ENCODE data around the gene TSPAN32. TPM values are rescaled to one million over a fixed set of nuclear protein-coding genes. Genes with fewer than 3 reads are reported as not detected.

The TSPAN32 gene
- total RNA-seq, 1 donor: 1.4 TPM

DNA sequence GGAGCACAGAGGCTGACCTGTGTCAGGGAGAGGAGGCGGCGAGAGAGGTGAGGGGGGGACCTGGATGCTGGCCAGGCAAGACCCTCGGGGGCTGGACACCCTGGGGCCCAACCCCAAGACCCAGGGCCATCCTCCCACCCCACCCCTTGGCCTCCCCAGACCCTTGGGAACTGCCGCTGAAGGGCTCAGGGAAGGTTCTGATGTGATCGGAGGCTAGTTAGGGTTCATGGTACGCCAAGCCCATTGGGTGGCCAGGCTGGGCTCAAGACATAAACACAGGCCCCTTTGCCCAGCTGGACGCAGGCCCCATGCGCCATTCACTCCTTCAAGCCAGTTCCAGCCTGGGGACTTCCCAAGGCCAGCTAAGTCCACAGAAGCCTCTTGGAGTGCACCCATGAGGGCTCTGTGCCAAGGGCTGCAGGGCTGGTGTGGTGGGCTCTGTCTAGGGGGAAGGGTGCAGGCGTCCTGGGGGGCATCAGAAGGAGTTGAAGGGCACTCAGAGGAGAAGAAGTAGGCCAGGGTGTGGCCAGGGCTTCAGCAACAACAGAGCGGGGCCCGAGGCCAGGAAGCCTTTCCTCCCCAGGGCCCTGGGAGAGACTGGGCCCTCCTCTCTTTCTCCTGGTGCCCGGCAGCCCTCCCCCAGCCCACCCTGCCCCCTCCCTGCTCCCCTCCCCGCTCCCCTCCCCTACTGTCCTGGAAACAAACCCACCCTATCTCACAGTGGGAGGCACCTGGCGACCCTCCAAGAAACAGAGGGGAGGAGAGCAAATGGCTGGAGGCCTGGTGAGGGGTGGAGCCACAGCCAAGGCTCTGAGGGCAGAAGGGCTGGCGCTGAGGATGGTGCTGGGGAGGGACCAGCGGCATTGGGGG, 12.9 kb downstream of the TSPAN32 start:
- peak overlapping the region; percentile 85 for H2AFZ ChIP-seq (ENCODE audit: low read length)

GRCh38 chr11:2315395-2316168, 13.8 kb downstream of the TSPAN32 start:
- Histone ChIP-seq H3K4me3 (ENCODE audit: insufficient read depth, low read length) (no peak overlapping the region), H3K79me2 (ENCODE audit: insufficient read depth, low read length) (no peaks in the 10 kb centered on the region), H3K27ac (ENCODE audit: low read depth, low read length) (no peak overlapping the region), H3K27me3 (ENCODE audit: insufficient read depth, low read length) (no peaks in the 10 kb centered on the region), H3K4me2 (ENCODE audit: insufficient read depth, low read length) (no peak overlapping the region), H3K9me3 (ENCODE audit: low read depth, low read length) (no peaks in the 10 kb centered on the region), H2AFZ (ENCODE audit: low read length) (peak overlapping the region; percentile 51), H4K20me1 (ENCODE audit: insufficient read depth, low read length) (no peaks in the 10 kb centered on the region), H3K36me3 (ENCODE audit: insufficient read depth, low read length) (no peaks in the 10 kb centered on the region), H3K4me1 (ENCODE audit: insufficient read depth, low read length) (peaks cover 13% of the 10 kb centered on the region)
- DNase-seq (ENCODE audit: insufficient read length, low spot score, missing footprints): peak; percentile 68
- TF ChIP-seq, protein P1, sequence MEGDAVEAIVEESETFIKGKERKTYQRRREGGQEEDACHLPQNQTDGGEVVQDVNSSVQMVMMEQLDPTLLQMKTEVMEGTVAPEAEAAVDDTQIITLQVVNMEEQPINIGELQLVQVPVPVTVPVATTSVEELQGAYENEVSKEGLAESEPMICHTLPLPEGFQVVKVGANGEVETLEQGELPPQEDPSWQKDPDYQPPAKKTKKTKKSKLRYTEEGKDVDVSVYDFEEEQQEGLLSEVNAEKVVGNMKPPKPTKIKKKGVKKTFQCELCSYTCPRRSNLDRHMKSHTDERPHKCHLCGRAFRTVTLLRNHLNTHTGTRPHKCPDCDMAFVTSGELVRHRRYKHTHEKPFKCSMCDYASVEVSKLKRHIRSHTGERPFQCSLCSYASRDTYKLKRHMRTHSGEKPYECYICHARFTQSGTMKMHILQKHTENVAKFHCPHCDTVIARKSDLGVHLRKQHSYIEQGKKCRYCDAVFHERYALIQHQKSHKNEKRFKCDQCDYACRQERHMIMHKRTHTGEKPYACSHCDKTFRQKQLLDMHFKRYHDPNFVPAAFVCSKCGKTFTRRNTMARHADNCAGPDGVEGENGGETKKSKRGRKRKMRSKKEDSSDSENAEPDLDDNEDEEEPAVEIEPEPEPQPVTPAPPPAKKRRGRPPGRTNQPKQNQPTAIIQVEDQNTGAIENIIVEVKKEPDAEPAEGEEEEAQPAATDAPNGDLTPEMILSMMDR (IDR thresholded peaks at IDR 0.05; ENCODE audit: extremely low read depth, low read depth, low read length): no peak

More for the DNA sequence above, 12.9 kb downstream of the TSPAN32 start:
- no peak overlapping the region for H3K4me3 ChIP-seq (ENCODE audit: insufficient read depth, low read length)
- peaks cover 13% of the 10 kb centered on the region for H3K4me1 ChIP-seq (ENCODE audit: insufficient read depth, low read length)
- TF ChIP-seq, protein P1 (IDR thresholded peaks at IDR 0.05; ENCODE audit: extremely low read depth, low read depth, low read length): no peak
- H3K4me2 ChIP-seq (ENCODE audit: insufficient read depth, low read length): no peak overlapping the region
- no peaks in the 10 kb centered on the region for H4K20me1 ChIP-seq (ENCODE audit: insufficient read depth, low read length)
- H3K9me3 ChIP-seq (ENCODE audit: low read depth, low read length): no peaks in the 10 kb centered on the region
- H3K79me2 ChIP-seq (ENCODE audit: insufficient read depth, low read length): no peaks in the 10 kb centered on the region
- no peak overlapping the region for H3K27ac ChIP-seq (ENCODE audit: low read depth, low read length)
- H3K36me3 ChIP-seq (ENCODE audit: insufficient read depth, low read length): no peaks in the 10 kb centered on the region
- DNase-seq (ENCODE audit: insufficient read length, low spot score, missing footprints): peak; percentile 98
- H3K27me3 ChIP-seq (ENCODE audit: insufficient read depth, low read length): no peaks in the 10 kb centered on the region

DNA sequence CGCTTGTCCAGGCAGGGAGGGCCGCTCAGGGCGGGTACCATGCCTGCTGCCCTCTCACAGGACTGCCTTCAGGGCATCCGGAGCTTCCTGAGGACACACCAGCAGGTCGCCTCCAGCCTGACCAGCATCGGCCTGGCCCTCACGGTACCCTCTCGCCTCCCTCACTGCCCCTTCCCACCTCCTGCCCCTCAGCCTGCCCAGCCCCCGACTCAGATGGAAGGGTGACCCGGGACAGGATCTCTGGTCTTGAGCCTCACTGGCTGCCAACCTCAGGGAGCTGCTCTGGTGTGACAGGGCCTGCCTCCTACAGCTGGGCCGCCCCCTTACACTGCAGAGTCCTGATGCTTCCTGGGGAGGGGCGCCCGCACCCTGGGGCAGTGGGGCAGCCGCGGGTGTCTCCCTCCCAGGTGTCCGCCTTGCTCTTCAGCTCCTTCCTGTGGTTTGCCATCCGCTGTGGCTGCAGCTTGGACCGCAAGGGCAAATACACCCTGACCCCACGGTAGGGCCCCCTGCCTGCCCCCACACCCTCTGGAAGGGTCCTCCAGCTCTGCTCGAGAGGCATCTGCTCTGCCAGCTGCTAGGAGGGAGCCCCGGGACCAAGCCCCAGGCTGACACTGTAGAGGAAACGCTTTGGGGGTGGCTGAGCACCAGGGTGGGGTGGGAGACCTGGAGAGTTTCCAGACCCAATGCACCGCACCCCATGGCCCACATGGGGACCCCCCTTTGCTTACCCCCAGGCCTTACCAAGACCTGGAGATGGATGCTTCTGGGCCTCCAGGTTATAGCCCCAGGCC, 14.6 kb downstream of the TSPAN32 start:
- no peaks in the 10 kb centered on the region for H4K20me1 ChIP-seq (ENCODE audit: insufficient read depth, low read length)
- DNase-seq (ENCODE audit: insufficient read length, low spot score, missing footprints): peak; percentile 68
- no peaks in the 10 kb centered on the region for H3K27me3 ChIP-seq (ENCODE audit: insufficient read depth, low read length)
- TF ChIP-seq, protein P1 (IDR thresholded peaks at IDR 0.05; ENCODE audit: extremely low read depth, low read depth, low read length): no peak
- H3K27ac ChIP-seq (ENCODE audit: low read depth, low read length): no peak overlapping the region
- H3K4me1 ChIP-seq (ENCODE audit: insufficient read depth, low read length): peaks cover 13% of the 10 kb centered on the region
- H3K36me3 ChIP-seq (ENCODE audit: insufficient read depth, low read length): no peaks in the 10 kb centered on the region
- H3K79me2 ChIP-seq (ENCODE audit: insufficient read depth, low read length): no peaks in the 10 kb centered on the region
- H3K9me3 ChIP-seq (ENCODE audit: low read depth, low read length): no peaks in the 10 kb centered on the region
- no peak overlapping the region for H3K4me2 ChIP-seq (ENCODE audit: insufficient read depth, low read length)
- no peak overlapping the region for H3K4me3 ChIP-seq (ENCODE audit: insufficient read depth, low read length)
- H2AFZ ChIP-seq (ENCODE audit: low read length): no peak overlapping the region
